Vagina (tissue), 2 donors: Measurements from ENCODE around the gene SLC31A1.

ENCODE experiments used
- POLR2A ChIP-seq, 2 donors: fragments of 450-650 bp; IDR thresholded peaks; one replicate each; pipeline ENCODE4 v1.6.1; 2017; ENCODE audit warnings: antibody characterized with exemption in 2 of 2, mild to moderate bottlenecking in 2 of 2, moderate library complexity in 2 of 2
- POLR2AphosphoS5 ChIP-seq, 2 donors: sonication (generic); formaldehyde crosslinking; IDR thresholded peaks; one replicate each; pipeline ENCODE4 v1.9.0; 2017; ENCODE audit warnings: antibody characterized with exemption in 2 of 2, mild to moderate bottlenecking in 2 of 2, low read depth in 1 of 2; ENCODE audit not compliant: insufficient read depth in 1 of 2
- TF ChIP-seq, protein P1 (sequence below), 3 experiments: fragments of 450-650 bp in 2 of 3; fragments of 200-600 bp in 1 of 3; sonication (generic) in 1 of 3; IDR thresholded peaks; one replicate each; pipeline ENCODE4 v1.5.1; 2017 to 2019; ENCODE audit warnings: antibody characterized with exemption in 3 of 3, mild to moderate bottlenecking in 2 of 3, moderate library complexity in 2 of 3

DNA sequence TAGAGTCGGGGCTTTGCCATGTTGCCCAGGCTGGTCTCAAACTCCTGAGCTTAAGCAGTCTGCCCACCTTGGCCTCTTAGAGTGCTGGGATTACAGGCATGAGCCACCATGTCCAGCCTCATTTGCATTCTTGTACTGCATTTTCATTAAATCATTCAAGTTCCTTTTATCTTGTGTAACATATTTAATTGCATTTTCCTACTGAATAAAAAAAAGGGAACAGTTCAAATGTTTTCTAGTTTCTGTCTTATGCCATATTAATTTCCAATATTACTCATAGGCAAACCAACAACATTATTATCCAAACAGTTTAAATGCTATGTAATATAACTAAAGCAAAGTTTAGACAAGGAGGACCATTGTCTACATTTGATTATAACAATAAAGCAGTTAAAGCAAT, 6.1 kb downstream of the SLC31A1 start:
- TF ChIP-seq, protein P1, sequence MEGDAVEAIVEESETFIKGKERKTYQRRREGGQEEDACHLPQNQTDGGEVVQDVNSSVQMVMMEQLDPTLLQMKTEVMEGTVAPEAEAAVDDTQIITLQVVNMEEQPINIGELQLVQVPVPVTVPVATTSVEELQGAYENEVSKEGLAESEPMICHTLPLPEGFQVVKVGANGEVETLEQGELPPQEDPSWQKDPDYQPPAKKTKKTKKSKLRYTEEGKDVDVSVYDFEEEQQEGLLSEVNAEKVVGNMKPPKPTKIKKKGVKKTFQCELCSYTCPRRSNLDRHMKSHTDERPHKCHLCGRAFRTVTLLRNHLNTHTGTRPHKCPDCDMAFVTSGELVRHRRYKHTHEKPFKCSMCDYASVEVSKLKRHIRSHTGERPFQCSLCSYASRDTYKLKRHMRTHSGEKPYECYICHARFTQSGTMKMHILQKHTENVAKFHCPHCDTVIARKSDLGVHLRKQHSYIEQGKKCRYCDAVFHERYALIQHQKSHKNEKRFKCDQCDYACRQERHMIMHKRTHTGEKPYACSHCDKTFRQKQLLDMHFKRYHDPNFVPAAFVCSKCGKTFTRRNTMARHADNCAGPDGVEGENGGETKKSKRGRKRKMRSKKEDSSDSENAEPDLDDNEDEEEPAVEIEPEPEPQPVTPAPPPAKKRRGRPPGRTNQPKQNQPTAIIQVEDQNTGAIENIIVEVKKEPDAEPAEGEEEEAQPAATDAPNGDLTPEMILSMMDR (IDR thresholded peaks at IDR 0.05): no peak
- TF ChIP-seq POLR2A (IDR thresholded peaks at IDR 0.05): no peak
- no peak for TF ChIP-seq POLR2AphosphoS5 (IDR thresholded peaks at IDR 0.05; ENCODE audit: insufficient read depth in 1 of 2, low read depth in 1 of 2)
